Cardiac fibroblast (primary cell): ENCODE data around the gene PGAM2.

Experiments used
- DNase-seq, 2 donors: peaks; one replicate each; pipeline versions ENCODE4 v3.0.0 to v3.0.0-alpha.2; 2010; ENCODE audit warnings: low read depth in 2 of 2
- H3K4me3 ChIP-seq, 2 donors: replicated peaks in 1 of 2; 1 replicate in 1 of 2; 2 replicates in 1 of 2; pipeline ENCODE4 v1.5.1; 2011; ENCODE audit warnings: low read depth in 2 of 2, low read length in 2 of 2, mild to moderate bottlenecking in 2 of 2, moderate library complexity in 1 of 2
- TF ChIP-seq, protein P1 (sequence below): IDR thresholded peaks from one replicate; pipeline ENCODE4 v1.5.1; 2011; ENCODE audit warnings: low read depth, mild to moderate bottlenecking, low read length, inconsistent platforms

Gene PGAM2

GRCh38 chr7:44082541-44083207, 17.3 kb upstream of the PGAM2 start:
- TF ChIP-seq, protein P1, sequence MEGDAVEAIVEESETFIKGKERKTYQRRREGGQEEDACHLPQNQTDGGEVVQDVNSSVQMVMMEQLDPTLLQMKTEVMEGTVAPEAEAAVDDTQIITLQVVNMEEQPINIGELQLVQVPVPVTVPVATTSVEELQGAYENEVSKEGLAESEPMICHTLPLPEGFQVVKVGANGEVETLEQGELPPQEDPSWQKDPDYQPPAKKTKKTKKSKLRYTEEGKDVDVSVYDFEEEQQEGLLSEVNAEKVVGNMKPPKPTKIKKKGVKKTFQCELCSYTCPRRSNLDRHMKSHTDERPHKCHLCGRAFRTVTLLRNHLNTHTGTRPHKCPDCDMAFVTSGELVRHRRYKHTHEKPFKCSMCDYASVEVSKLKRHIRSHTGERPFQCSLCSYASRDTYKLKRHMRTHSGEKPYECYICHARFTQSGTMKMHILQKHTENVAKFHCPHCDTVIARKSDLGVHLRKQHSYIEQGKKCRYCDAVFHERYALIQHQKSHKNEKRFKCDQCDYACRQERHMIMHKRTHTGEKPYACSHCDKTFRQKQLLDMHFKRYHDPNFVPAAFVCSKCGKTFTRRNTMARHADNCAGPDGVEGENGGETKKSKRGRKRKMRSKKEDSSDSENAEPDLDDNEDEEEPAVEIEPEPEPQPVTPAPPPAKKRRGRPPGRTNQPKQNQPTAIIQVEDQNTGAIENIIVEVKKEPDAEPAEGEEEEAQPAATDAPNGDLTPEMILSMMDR = no peak
- DNase-seq = peak; percentile 99
- H3K4me3 ChIP-seq = peak overlapping the region; percentile 47 to 67

DNA sequence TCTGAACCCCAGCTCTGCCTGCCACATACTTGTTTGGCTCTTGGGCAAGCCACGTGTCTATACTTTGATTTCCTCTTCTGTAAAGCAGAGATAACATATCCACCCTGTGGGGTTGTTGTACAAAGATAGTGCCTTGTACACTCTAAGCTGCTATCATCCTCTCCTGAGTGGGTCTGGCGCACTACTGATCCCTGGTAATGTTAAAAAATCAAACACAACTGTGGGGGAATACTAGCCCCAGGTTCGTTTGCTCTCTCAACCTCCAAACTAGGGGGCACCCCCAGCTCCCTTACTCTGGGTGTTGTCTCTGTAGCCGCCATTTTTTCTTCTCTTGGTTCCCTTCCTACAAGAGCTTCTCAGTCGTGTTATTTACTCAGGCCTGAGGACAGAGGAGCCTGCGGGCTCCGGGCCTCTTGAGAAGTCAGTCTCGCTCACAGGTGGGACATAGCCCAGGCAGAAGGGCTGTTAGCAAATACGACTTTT, 15.9 kb upstream of the PGAM2 start:
- TF ChIP-seq, protein P1 = no peak
- peak overlapping the region; percentile 62 to 83 for H3K4me3 ChIP-seq
- no peak for DNase-seq

DNA sequence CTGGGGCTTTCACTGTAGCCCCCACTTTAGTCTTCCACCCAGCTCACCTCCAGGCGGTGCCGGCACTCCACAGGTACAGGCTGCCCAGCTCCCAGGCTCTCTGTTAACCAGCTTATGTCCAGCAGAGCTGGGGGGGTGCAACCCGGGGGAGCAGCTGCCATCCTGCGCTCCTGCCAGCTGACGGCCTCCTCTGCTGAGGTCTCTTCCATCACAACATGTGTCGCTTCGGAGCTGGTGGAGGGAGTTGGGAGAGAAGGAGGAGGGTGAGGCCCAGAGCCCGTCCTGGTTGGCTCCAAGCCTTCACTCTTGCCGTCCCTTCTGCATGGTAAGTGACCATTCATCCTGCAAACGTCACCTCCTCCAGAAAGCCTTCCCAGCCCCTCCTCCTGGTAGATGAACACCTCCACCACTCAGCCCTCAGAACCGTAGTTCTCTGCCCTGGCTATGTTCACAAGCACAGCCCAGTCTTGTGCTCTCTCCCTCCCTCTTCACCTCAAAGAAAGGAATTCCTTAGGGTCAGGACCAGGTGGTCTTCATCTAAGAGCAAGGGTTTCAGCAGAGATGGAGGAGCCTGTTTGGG, 15.4 kb upstream of the PGAM2 start:
- TF ChIP-seq, protein P1 = no peak
- H3K4me3 ChIP-seq = no peak overlapping the region
- no peak for DNase-seq

GRCh38 chr7:44080118-44080517, 14.8 kb upstream of the PGAM2 start:
- TF ChIP-seq, protein P1 = no peak
- DNase-seq = no peak
- no peak overlapping the region for H3K4me3 ChIP-seq

DNA sequence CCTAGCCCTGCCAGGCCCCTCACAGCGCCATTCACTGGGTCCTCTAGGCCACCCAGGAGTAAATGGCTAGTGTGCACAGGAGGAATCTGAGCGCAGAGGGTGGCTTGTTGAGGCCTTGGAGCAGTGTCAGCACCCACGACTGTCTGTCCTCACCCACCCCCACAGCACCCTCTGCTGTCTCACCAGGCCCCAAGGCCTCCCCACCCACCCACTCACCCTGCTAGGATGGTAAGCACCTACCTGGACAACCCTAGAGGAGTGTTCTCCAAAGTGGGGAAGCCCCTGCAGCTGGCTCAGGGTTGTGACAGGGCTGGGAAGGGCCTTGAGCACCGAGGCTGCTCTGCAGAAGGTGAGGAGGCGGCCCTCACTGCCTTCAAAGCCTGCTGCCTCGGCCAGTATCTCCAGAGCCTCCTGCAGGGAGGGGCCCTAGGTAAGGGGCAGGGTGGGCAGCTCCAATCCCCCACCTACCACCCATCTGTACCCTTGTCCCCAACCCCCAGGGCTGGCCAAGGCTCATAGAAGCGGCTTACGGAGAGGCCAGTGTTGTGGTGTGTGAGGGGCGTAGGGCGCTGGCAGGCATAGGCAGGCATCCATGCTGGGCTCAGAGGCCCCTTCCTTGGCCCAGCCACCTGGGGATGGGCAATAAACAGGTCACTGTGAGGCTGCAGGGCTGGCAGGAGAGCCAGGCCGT, 14.1 kb upstream of the PGAM2 start:
- H3K4me3 ChIP-seq = no peak overlapping the region
- DNase-seq = no peak
- TF ChIP-seq, protein P1 = no peak

DNA sequence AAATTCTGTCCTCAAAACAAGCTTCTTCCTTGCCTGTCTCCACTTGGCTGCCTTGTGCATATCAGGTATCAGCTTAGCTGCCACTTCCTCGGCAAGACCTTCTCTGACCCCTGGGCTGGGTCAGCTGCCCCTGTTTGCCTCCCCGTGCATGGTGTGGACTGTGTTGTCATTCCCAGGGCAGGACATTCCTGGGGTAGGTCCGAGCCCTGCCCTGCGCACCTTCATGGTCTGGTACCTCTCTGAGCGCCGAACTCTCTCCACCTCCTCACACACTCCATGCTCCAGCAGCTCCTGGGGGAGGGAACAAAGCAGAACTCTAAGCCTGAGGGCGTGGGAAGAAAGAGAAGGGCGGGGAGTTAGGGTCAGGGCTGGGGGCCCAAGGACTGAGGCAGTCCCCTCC, 13.2 kb upstream of the PGAM2 start:
- TF ChIP-seq, protein P1 = no peak
- DNase-seq = no peak

More for the DNA sequence above, 13.2 kb upstream of the PGAM2 start:
- no peak overlapping the region for H3K4me3 ChIP-seq
